NCI-H510A treated with DMSO at 0.1 percent for 48 hours (cell line): ENCODE results near the gene AHI1.

Experiments used
- DNase-seq: peaks from one replicate; lab custom pipeline; 2025; lab: John Stamatoyannopoulos, UW

Gene AHI1

DNA sequence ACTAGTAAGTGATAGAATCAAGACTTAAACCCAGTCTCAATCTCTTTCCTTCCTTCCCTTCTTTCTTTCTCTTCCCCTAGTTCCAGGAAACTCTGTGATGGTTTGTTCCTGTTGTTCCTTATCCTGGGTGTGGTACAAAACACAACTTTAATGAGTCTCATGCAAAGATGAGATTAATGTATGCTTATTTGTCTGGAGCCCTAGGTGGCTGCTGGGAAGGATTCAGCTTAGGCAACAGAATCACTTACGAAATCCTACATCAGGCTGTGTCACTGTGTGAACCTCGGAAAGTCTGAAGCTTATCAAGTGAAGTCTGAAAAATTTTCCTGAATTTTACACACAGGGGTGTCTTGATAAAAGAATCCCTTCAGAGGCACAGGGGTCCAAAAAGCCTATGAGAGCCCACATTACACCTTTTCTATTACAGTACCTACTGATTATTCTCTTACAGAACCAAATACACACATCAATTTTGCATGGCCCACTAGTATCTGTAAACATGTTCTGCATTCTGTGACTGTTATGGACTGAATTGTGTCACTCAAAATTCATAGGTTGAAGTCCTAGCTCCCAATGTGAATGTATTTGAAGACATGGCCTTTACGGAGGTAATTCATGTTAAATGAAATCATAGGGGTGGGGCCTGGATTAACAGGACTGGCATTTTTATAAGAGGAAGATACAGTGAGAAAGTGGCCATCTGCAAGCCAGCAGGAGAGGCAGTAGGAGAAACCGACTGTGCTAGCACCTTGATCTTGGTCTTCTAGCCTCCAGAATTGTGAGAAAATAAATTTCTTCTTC lies 171.7 kb downstream of the AHI1 start:
- DNase-seq = no peak

DNA sequence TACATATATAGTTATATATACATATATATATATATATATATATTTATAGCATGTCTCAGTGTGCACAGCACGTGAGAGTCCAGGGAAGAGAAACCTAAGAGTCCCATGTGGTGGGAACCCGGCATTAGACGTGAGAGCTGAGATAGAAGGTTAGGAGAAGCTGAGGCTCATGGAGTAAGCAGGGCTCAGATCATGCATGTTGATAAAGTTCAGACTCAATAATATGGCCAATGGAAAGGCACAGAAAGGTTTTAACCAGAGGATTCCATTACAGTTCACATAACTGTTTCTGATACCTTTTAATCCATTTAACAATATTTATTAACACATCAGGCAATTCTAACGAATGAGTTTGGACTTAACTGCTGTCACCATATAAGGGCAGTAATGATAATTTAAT lies 173.0 kb downstream of the AHI1 start:
- no peak for DNase-seq

DNA sequence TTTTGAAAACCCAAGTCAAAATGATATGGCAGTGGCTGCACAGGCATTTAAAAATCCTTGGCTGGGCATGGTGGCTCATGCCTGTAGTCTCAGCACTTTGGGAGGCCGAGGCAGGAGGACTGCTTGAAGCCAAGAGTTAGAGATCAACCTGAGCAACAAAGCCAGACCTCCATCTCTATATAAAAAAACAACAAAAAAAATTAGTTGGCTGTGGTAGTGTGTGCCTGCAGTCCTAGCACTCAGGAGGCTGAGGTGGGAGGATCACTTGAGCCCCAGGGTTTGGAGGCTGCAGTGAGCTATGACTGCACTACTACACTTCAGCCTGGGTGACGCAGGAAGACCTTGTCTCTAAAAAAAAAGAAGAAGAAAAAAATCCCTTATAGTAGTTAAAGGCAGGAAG lies 173.6 kb downstream of the AHI1 start:
- DNase-seq = no peak

DNA sequence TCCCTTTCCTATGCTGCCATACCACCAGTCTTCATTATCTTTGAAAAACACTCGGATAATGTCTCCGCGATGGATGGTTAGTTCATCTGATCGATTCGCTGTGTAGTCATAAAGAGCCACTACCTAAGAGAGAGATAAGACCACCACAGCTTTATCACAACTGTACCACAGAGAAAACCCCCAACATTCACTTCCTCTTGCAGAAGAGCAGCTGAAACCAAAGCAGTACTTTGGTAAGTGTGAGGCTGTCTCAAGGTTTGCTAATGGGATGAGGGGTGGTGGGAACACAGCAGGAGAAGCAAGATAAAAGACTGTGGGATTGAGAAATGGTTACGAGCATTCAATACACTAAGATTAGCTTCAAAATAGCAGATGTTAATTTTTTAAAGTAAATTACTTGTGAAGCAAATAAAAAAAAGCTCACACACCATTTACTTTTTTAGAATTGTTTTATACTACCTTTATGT lies 174.3 kb downstream of the AHI1 start:
- DNase-seq = no peak

DNA sequence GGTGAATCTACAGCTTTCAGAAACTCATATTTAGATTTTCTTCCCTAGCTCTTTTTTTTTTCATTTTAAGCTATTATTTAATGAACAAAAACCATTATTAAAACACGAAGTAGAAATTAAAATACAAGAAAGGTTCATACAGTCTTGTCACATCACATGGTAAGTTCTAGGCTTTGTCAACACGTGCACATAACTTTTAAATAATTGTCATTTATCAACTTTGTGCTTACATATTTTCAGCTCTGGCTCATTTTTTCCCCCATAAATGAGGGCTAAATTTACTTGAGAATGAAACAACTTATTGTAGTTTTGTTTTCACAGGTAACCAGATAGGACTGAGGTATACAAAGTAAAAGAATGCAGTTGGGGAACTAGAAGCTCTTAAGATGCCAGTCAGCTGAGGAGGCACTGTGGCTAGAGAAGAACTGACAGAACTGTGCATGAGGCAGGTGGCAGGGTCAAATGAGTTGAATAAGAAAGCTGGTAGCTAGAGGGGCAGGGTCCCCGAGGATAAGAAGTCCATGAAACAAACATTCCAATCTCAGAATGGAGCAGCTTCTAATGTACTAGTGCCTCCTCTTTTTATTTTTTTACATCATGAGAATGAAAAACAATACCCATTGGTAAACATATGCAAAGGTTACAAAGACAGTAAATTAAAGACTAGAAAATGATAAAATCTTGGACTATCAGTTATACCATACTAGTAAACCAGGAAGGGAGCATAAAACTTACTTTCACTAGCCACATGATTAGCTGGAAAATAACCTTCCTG lies 174.9 kb downstream of the AHI1 start:
- no peak for DNase-seq

DNA sequence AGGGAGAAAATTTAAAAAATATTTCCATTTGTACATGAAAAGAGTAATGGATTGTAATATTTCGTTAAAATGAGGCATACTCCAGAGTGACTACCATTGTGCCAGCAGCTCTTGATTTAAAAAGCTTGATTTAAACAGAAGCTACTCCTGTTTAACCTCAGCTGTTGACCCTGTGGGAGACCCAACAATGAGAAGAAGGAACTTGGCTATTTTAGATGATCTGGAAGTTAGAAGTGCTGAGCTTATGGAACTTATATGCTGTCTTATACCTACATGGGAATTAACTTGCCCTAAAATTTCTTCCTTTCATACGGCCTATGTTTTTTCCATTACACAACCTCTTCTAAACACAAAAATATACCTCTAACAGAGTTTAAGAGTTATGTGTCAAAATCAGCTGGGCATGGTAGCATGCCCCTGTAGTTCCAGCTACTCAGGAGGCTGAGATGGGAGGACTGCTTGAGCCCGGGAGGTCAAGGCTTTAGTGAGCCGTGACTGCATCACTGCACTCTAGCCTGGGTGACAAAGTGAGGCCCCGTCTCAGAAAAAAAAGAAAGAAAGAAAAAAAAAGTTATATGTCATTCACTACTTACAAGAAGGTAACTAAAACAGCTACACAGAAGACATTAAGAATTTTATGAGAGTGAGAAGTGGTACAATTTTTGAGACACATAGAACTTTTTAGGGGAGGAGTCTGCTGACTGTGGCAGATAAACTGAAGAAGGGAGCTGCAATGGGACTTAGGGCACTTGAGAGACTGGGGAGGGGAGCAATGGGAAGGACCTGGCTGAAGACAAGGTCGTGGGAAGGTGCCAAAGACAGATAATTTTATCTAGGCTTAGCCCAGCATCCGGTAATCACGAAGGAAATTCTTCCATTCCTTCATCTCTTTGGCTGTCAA lies 176.6 kb downstream of the AHI1 start:
- no peak for DNase-seq

DNA sequence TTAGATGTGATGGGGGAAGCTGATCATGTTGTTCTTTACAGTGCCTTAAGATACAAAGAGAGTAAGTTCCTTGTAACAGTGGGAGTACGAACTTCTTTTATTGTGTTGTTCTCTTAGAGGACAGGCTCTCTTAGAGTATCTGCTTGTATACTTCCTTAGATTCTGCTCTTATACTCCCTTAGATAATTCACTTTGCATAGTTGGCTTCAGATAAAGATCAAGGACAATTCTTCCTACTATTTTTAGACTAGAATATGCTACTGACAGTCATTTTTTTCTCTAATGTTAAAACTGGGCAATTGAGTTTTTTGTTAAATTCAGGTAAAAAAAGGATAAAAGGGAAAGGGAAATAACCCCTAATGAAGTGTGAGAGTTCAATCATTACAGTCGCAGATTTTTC lies 177.7 kb downstream of the AHI1 start:
- DNase-seq = no peak

DNA sequence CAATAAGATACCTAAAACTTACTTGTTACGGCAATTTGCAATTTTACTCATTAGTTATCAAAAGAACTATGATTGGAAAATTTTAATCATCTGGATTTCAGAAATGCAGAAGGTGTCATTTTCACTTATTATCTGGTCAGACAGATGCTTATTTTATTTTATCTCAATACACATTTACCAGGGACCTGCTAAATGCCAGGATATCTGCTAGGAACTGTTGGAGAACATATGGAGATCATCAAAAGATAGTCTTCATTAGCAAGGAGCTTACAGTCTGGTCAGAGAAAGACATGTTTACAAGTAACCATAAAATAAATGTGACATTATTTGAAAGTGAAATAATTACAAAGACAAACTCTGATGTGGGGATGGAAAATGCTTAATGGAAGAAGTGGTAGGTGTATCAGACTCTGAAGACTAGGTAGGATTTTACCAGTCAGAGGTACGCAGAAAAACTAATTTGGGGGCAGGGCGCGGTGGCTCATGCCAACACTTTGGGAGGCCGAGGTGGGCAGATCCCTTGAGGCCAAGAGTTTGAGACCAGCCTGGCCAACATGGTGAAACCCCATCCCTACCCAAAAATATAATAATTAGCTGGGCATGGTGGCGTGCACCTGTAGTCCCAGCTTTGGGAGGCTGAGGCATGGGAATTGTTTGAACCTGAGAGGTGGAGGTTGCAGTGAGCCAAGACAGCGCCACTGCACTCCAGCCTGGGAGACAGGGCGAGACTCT lies 178.6 kb downstream of the AHI1 start:
- no peak for DNase-seq

DNA sequence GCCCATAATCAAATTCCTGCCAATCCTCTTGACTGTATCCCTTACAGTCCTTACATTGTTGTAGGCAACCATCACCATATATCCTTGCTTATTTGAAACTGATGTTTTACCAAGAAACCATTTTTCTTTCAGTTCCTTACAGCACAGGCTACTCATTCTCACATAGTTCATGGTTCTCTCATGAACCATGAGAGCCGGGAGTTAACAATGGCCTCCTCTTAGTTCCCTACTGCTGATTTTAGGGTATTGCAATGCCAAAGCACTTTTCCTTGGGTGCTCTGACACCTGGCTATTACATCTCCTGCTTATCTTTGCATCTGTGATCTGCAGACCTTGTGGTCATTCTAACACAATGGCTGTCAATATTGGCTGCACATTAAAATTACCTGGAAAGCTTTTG lies 183.0 kb downstream of the AHI1 start:
- DNase-seq = no peak

DNA sequence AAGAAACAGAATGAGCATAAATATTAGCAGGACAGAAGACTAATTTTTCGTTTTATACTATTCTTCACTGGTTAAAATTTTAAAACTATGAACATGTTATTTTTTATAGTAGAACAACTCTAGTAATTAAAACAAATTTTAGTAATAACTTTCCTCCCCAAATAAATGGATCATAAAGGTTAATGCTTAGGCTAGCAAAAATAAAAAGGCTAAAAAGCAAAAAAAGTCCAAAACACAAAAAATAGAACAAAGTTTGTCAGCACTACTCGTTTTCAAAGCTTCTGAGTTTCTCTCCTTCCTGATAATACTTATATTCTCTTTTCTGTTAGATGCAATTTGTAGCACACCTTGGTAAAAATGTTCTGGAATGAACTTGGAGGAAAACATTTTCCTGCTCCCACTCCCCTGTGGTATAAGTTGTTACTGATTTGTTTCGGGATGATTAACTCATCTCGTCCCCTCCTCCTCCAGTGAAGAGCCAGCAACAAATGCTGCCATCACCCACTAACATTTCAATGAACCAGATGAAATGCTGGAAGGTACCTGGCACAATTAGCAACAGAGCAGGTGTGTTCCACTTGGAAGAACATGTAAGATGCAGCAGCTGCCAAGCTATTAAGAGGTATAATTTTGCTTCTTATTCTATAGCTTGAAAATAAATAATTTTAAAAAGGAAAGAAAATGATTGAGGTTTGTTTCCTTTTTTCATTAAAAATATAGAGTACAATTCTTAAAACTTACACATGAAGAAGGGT lies 185.9 kb downstream of the AHI1 start:
- DNase-seq = peak; percentile 50

DNA sequence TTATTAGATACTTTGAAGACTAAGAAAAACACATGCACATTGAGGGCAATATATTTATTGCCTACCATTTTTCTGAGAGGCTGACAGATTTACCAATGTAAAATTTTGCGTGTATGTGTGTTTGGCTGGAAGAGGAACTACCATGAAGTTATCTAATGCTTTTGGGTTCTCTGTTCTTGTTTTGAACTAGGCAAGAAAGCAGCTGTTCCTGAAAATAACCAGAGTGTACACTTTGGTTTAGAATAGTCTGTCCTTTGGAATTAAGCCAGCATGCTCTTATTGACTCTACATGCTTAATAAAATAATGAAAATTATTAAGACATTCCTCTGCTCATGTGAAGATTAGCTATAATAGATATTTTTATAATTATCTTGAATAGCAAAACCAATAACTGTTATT lies 187.2 kb downstream of the AHI1 start:
- DNase-seq = no peak

DNA sequence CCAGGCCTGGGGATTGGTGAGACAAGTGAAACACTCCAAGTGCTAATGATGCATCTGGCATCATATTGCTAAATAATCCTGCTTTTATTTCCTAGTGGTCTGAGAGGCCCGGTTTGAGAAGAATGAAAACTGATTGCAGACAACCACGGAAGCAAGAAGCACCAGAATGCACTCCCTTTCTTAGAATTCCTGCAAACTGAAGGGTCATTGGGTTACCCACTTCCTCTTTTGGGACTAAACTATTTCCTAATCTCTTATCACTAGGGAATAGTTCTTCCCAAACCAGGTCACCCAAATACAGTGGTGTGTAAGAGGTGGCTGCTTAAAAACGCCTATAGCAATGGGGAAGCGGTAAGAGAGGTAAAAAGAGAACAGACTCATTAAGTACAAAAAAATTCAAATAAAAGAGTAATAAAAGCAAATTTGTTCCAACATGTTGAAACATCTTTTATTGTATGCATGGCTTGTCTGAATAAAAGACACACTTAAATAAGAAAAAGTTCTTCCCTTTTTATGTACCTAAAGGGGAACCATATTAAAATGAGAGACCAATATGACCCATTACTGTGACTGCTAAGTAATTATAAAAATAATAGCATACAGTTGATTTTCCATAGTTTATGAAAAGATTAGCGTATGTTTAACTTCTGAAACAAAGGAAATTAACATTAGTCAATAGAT lies 190.7 kb downstream of the AHI1 start:
- DNase-seq = no peak

DNA sequence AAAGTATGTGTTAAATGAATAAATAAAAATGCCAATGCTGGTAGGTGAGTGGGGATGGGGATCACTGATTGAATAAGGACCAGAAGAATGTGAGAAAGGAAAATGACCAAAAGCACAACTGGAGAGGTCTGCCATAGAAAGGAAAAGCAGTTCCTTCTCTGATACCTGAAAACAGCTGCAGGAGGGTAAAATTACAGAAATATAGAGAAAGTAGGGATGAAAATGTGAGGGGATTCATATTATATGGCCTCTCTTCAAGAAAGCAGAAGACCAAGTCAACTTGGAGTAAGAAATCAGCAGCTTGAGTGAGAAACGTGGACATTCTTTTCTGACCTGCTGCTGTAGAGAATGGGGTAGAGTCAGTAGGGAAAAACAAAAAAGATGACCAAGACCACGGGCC lies 191.4 kb downstream of the AHI1 start:
- DNase-seq = no peak

DNA sequence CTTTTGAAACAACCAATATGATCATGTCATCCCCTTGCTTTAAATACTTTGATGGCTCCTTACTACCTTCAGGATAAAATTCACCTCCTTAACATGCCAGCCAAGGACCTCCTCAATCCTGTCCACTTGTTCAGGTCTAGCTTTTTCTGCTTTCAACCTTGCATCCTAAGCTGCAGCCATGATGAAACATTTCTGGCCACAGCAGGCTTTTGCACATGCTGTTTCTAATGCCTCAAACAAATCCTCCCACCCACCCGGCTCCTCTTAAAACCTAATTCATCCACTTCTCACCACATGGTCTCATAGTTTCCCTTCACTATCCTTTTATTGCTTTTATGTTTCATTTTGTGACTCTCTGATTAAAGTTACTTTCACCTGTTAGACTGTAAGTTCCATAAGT lies 191.9 kb downstream of the AHI1 start:
- DNase-seq = no peak

DNA sequence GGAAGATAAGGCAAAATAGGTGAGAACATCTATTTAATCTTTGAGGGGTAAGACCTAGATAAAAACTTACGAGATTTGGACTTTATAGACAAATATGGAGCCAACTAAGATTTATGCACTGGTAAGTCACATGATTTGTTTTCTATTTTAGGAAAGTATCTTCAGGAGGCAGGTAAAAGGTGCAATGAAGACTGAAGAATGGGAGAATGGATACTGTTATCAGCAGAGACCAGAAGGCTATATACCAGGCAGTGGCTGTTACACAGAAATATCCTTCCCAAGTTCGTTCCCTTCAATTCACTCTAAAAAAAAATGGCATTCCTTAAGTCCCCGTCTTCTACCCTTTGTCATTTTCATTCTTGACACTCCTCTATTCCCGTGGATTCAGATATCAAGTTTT lies 192.7 kb downstream of the AHI1 start:
- no peak for DNase-seq

DNA sequence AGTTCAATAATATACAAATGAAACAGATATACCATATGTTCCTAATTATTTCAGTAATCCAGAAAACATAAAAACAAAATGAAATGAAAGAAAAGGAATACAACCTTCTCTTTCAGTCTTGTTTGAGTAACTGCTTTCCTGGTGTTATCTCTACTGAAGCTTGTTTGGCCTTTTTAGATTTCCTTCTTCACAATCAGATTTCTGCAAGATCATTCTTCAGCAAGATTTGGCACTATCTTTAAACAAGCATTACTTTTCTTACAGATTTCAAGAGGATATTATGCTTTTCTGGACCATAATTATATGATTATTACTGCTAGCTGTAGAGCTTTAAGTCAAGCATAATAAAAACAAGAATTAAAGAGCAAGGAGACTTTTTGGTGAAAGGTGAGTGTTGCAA lies 196.2 kb downstream of the AHI1 start:
- no peak for DNase-seq

DNA sequence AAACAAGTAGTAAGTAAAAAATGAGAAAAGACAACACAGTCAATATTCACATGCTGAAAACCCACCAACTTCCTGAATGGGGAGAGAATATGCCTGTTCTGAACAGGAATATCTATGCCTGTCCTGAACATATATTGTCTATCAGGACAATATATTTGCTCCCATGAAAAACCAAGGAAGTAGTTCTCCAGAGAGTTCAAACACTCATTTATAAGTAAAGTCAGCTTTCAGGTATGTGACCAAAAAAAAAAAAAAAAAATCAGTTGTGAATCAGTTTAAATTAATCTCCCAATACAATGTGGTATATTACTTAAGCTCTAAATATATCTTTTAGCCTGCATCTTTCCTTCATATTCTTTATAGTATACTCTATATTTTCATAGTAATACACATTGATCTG lies 197.0 kb downstream of the AHI1 start:
- no peak for DNase-seq

DNA sequence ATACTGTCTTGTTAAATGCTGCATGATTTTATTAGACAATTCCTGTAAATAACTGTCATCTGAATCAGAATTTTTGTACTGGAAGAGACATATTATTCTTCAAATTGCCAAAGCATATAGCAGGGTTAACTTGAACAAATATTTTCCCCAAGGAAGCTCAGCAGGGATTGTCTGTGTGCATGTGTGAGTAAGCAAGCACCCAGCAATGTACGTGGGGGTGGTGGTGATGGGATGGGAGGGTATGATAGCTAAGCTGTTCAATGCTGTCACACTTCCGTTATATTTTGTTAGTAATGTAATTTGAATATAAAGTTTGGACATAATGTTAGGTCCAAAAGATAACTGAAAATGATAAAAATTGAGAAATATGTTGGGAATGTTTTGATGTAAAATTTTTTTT lies 198.3 kb downstream of the AHI1 start:
- no peak for DNase-seq

DNA sequence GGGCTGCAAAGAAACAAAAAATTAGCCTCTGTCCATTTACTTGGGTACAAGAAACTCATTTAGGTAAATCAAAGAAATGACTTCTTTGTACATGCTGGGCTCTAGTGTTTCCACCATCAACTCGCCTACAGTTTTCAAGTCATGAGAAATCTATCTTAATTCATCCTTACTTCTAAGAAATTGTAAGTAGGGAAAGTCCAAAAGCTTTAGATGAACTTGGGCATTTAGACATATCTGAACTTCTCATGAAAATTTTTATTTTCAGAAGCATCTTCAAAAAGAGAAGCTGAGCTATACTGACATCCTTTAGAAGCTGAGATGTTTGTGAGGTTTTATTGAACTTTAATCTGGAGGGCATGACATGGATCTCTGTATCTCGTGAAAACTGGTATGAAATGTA lies 199.1 kb downstream of the AHI1 start:
- DNase-seq = no peak

DNA sequence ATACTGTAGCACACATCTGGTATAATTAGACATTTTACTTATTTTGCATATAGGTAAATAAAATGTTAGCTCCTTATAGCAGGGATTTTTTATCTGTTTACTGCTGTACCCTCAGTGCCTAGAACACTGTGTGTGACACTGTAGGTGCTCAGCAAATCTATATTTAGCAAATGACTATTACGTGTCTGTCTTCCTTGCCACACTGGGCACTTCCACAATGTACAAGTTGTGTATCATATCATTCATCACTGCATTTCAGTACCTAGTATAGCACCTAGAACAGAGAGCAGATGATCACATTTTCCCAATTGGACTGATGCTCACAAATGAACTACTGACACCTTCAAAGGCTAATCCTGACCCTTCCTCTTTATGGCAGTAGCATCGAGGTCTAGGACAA lies 200.8 kb downstream of the AHI1 start:
- no peak for DNase-seq
